ENCODE measurements around the gene ACTR2. TPM values are rescaled to one million over a fixed set of nuclear protein-coding genes. Genes with fewer than 3 reads are reported as not detected.

The ACTR2 gene
- total RNA-seq, 2 donors from 2014 or later, result 254 to 256 TPM

- Mint-ChIP-seq H3K27ac (peak overlapping the region; percentile 54), H3K27me3 (ENCODE audit: insufficient read depth) (no peaks in the 10 kb centered on the region), H3K36me3 (ENCODE audit: low read depth) (peaks cover 53% of the 10 kb centered on the region), H3K4me1 (no peaks in the 10 kb centered on the region), H3K4me3 (no peak overlapping the region), H3K9me3 (no peaks in the 10 kb centered on the region)
- no peak for DNase-seq
- no peaks in the 10 kb centered on the region for H3K4me1 ChIP-seq (ENCODE audit: control insufficient read depth, insufficient read depth, low read length)
- H3K4me3 ChIP-seq (ENCODE audit: low read length), result no peak overlapping the region
- H3K9ac ChIP-seq (ENCODE audit: extremely low read depth, low read length, poor library complexity, severe bottlenecking), result no peak overlapping the region
- peaks cover 90% of the 10 kb centered on the region for H3K36me3 ChIP-seq (ENCODE audit: control insufficient read depth, insufficient read depth, low read length)
- WGBS, 2 experiments (ENCODE audit: insufficient coverage in 1 of 2, insufficient read length in 1 of 2), result 95 to 100% methylated on average over 8 of the region's 8 CpGs
- no peak for TF ChIP-seq CTCF (conservative IDR thresholded peaks at IDR 0.05)
- no peaks in the 10 kb centered on the region for H3K9me3 ChIP-seq (ENCODE audit: control insufficient read depth, low read length)
- no peak overlapping the region for H3K27ac ChIP-seq (ENCODE audit: low read depth, low read length)
- no peaks in the 10 kb centered on the region for H3K27me3 ChIP-seq (ENCODE audit: control insufficient read depth, insufficient read depth, low read length, poor library complexity, severe bottlenecking)
Observed at GRCh38 chr2:65309699-65310098, 82.1 kb downstream of the ACTR2 start.

GRCh38 chr2:65311049-65311448, 83.4 kb downstream of the ACTR2 start:
- Histone ChIP-seq H3K9me3 (ENCODE audit: control insufficient read depth, low read length) (no peaks in the 10 kb centered on the region), H3K27ac (ENCODE audit: low read depth, low read length) (no peak overlapping the region), H3K36me3 (ENCODE audit: control insufficient read depth, insufficient read depth, low read length) (peaks cover 94% of the 10 kb centered on the region), H3K9ac (ENCODE audit: extremely low read depth, low read length, poor library complexity, severe bottlenecking) (no peak overlapping the region), H3K4me1 (ENCODE audit: control insufficient read depth, insufficient read depth, low read length) (no peaks in the 10 kb centered on the region), H3K4me3 (ENCODE audit: low read length) (no peak overlapping the region), H3K27me3 (ENCODE audit: control insufficient read depth, insufficient read depth, low read length, poor library complexity, severe bottlenecking) (no peaks in the 10 kb centered on the region)
- Mint-ChIP-seq H3K4me1 (no peaks in the 10 kb centered on the region), H3K27ac (no peak overlapping the region), H3K36me3 (ENCODE audit: low read depth) (peaks cover 60% of the 10 kb centered on the region), H3K4me3 (no peak overlapping the region), H3K27me3 (ENCODE audit: insufficient read depth) (no peaks in the 10 kb centered on the region), H3K9me3 (no peaks in the 10 kb centered on the region)
- DNase-seq, result no peak
- TF ChIP-seq CTCF (conservative IDR thresholded peaks at IDR 0.05), result no peak
- 95 to 100% methylated on average over 3 to 6 of the region's 6 CpGs for WGBS, 2 experiments (ENCODE audit: insufficient coverage in 1 of 2, insufficient read length in 1 of 2)

- DNase-seq, result no peak
- Histone ChIP-seq H3K27me3 (ENCODE audit: control insufficient read depth, insufficient read depth, low read length, poor library complexity, severe bottlenecking) (no peaks in the 10 kb centered on the region), H3K9me3 (ENCODE audit: control insufficient read depth, low read length) (no peaks in the 10 kb centered on the region), H3K27ac (ENCODE audit: low read depth, low read length) (no peak overlapping the region), H3K4me1 (ENCODE audit: control insufficient read depth, insufficient read depth, low read length) (no peaks in the 10 kb centered on the region), H3K36me3 (ENCODE audit: control insufficient read depth, insufficient read depth, low read length) (peaks cover 94% of the 10 kb centered on the region), H3K9ac (ENCODE audit: extremely low read depth, low read length, poor library complexity, severe bottlenecking) (no peak overlapping the region), H3K4me3 (ENCODE audit: low read length) (no peak overlapping the region)
- Mint-ChIP-seq H3K4me3 (no peak overlapping the region), H3K27ac (no peak overlapping the region), H3K4me1 (no peaks in the 10 kb centered on the region), H3K36me3 (ENCODE audit: low read depth) (peaks cover 65% of the 10 kb centered on the region), H3K9me3 (no peaks in the 10 kb centered on the region), H3K27me3 (ENCODE audit: insufficient read depth) (no peaks in the 10 kb centered on the region)
- WGBS, 2 experiments (ENCODE audit: insufficient coverage in 1 of 2, insufficient read length in 1 of 2), result 96 to 100% methylated on average over 4 to 7 of the region's 7 CpGs
- no peak for TF ChIP-seq CTCF (conservative IDR thresholded peaks at IDR 0.05)
Observed at GRCh38 chr2:65311596-65311995, 84.0 kb downstream of the ACTR2 start.
